ENCODE results near the gene VSTM2L.

DNA sequence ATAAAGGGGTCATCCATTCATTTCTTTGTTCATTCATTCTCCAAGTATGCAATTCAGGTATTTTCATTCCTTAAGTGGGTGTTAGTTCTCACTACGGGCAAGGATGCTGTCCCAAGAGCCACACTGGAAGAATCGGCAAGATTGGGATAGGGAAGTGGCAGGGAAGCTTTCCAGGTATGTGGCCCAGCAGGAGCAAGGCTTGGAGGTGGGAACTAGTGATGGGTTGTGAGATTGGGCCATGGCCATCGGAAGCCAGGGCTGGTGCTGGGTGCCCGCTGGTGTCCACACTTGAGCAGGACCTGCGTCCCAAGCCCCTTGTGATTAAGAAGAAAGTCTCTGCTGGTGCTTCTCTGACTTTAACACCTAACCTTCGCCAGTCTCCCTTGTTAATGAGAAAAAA is 15.1 kb downstream of the VSTM2L start:
- TF ChIP-seq EZH2 (IDR thresholded peaks at IDR 0.05; ENCODE audit: insufficient read depth, poor library complexity, severe bottlenecking) (no peak), EZH2phosphoT487 (IDR thresholded peaks at IDR 0.05; ENCODE audit: insufficient read depth, low read depth) (no peak)

All from GM23248 (cell line).